Measurements from ENCODE around the gene WIPI1.
"Not testable (repeated sequence)": the region's sequence is repeated elsewhere in the genome, so short reads cannot be mapped to it uniquely, and the experiment has no call there.

WIPI1 gene

GRCh38 chr17:68457168-68457538 lies at the start of gene WIPI1:
Gene WIPI1 (minus strand): TSS chr17:68457496. CDS start chr17:68457421, 75 bp downstream.
- DNase-seq (ENCODE audit: low read depth in 2 of 2) = peak in 1 of 2 donors; percentile 21

GRCh38 chr17:68505951-68506350 lies 48.7 kb upstream of the WIPI1 start:
- DNase-seq (ENCODE audit: low read depth in 2 of 2) = no peak

GRCh38 chr17:68501074-68501473 lies 43.8 kb upstream of the WIPI1 start:
- DNase-seq (ENCODE audit: low read depth in 2 of 2) = no peak

GRCh38 chr17:68499587-68499986 lies 42.3 kb upstream of the WIPI1 start:
- DNase-seq (ENCODE audit: low read depth in 2 of 2) = no peak

- DNase-seq (ENCODE audit: low read depth in 2 of 2) = no peak
Measured at GRCh38 chr17:68498479-68499326, 41.4 kb upstream of the WIPI1 start.

GRCh38 chr17:68497885-68498319 lies 40.6 kb upstream of the WIPI1 start:
- DNase-seq (ENCODE audit: low read depth in 2 of 2) = no peak

GRCh38 chr17:68495081-68495480 lies 37.8 kb upstream of the WIPI1 start:
- DNase-seq (ENCODE audit: low read depth in 2 of 2) = no peak

GRCh38 chr17:68492394-68493054 lies 35.2 kb upstream of the WIPI1 start:
- not testable (repeated sequence) for DNase-seq (ENCODE audit: low read depth in 2 of 2)

- no peak for DNase-seq (ENCODE audit: low read depth in 2 of 2)
Measured at GRCh38 chr17:68491381-68492231, 34.3 kb upstream of the WIPI1 start.

GRCh38 chr17:68489919-68490318 lies 32.6 kb upstream of the WIPI1 start:
- no peak for DNase-seq (ENCODE audit: low read depth in 2 of 2)

GRCh38 chr17:68484458-68484857 lies 27.2 kb upstream of the WIPI1 start:
- no peak for DNase-seq (ENCODE audit: low read depth in 2 of 2)

GRCh38 chr17:68482576-68483041 lies 25.3 kb upstream of the WIPI1 start:
- DNase-seq (ENCODE audit: low read depth in 2 of 2) = no peak

- no peak for DNase-seq (ENCODE audit: low read depth in 2 of 2)
Measured at GRCh38 chr17:68480885-68481284, 23.6 kb upstream of the WIPI1 start.

- no peak for DNase-seq (ENCODE audit: low read depth in 2 of 2)
Measured at GRCh38 chr17:68470961-68471360, 13.7 kb upstream of the WIPI1 start.

GRCh38 chr17:68468788-68469187 lies 11.5 kb upstream of the WIPI1 start:
- no peak for DNase-seq (ENCODE audit: low read depth in 2 of 2)

- no peak for DNase-seq (ENCODE audit: low read depth in 2 of 2)
Measured at GRCh38 chr17:68468334-68468733, 11.0 kb upstream of the WIPI1 start.

GRCh38 chr17:68463211-68464019 lies 6.1 kb upstream of the WIPI1 start:
- DNase-seq (ENCODE audit: low read depth in 2 of 2) = no peak

GRCh38 chr17:68462381-68463210 lies 5.3 kb upstream of the WIPI1 start:
- peak; percentile 37 to 56 for DNase-seq (ENCODE audit: low read depth in 2 of 2)

GRCh38 chr17:68461589-68461988 lies 4.3 kb upstream of the WIPI1 start:
- DNase-seq (ENCODE audit: low read depth in 2 of 2) = no peak

- DNase-seq (ENCODE audit: low read depth in 2 of 2) = no peak
Measured at GRCh38 chr17:68461122-68461539, 3.8 kb upstream of the WIPI1 start.
